PC-3 (cell line): ENCODE results near the gene FGFRL1.
"Not testable (repeated sequence)": the region's sequence is repeated elsewhere in the genome, so short reads cannot be mapped to it uniquely, and the experiment has no call there.

Source experiments
- EZH2phosphoT487 ChIP-seq: fragments of 300-600 bp; sonication (generic); IDR thresholded peaks from 2 replicates; pipeline ENCODE4 v1.6.1; 2018; ENCODE audit warnings: mild to moderate bottlenecking, antibody characterized with exemption, low read length, borderline replicate concordance
- TF ChIP-seq, protein P1 (sequence below): fragments of 300-600 bp; sonication (generic); conservative IDR thresholded peaks from 2 replicates; pipeline ENCODE4 v1.5.1; 2017; ENCODE audit warnings: antibody characterized with exemption, low read depth, mild to moderate bottlenecking, low read length

DNA sequence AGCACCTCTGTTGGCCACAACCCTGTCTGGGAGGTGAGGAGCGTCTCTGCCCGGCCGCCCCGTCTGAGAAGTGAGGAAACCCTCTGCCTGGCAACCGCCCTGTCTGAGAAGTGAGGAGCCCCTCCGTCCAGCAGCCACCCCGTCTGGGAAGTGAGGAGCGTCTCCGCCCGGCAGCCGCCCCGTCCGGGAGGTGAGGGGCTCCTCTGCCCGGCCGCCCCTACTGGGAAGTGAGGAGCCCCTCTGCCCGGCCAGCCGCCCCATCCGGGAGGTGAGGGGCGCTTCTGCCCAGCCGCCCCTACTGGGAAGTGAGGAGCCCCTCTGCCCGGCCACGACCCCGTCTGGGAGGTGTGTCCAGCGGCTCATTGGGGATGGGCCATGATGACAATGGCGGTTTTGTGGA, 35.4 kb upstream of the FGFRL1 start:
- not testable (repeated sequence) for TF ChIP-seq EZH2phosphoT487
- TF ChIP-seq, protein P1, sequence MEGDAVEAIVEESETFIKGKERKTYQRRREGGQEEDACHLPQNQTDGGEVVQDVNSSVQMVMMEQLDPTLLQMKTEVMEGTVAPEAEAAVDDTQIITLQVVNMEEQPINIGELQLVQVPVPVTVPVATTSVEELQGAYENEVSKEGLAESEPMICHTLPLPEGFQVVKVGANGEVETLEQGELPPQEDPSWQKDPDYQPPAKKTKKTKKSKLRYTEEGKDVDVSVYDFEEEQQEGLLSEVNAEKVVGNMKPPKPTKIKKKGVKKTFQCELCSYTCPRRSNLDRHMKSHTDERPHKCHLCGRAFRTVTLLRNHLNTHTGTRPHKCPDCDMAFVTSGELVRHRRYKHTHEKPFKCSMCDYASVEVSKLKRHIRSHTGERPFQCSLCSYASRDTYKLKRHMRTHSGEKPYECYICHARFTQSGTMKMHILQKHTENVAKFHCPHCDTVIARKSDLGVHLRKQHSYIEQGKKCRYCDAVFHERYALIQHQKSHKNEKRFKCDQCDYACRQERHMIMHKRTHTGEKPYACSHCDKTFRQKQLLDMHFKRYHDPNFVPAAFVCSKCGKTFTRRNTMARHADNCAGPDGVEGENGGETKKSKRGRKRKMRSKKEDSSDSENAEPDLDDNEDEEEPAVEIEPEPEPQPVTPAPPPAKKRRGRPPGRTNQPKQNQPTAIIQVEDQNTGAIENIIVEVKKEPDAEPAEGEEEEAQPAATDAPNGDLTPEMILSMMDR: not testable (repeated sequence)
